HEK293 (cell line): Measurements from ENCODE around the gene DGCR8.

Experiments
- CTCF ChIA-PET: fragments of 350-600 bp; formaldehyde crosslinking; extraction: SDS; loops from one replicate; lab custom pipeline; 2021; ENCODE audit warnings: antibody characterized with exemption; lab: Yijun Ruan, JAX
- POLR2A ChIA-PET: fragments of 300-600 bp; formaldehyde crosslinking; extraction: SDS; loops from one replicate; lab custom pipeline; 2020; ENCODE audit warnings: antibody characterized with exemption, inconsistent platforms; lab: Yijun Ruan, JAX
- H3K27ac ChIP-seq: fragments of 200-500 bp; sonication (Bioruptor generic); 2 replicates; pipeline ENCODE4 v1.5.1; 2014; ENCODE audit warnings: low read depth, low read length, control low read depth, inconsistent platforms; ENCODE audit errors: extremely low read depth
- H3K36me3 ChIP-seq, 2 experiments: fragments of 200-500 bp in 1 of 2; sonication (Bioruptor generic) in 1 of 2; 1 replicate in 1 of 2; 2 replicates in 1 of 2; pipeline ENCODE4 v1.5.1; 2014 to 2017; ENCODE audit warnings: inconsistent platforms in 2 of 2, low read length in 2 of 2; ENCODE audit not compliant: control insufficient read depth in 2 of 2, insufficient read depth in 1 of 2
- H3K4me1 ChIP-seq: fragments of 200-500 bp; sonication (Bioruptor generic); 2 replicates; pipeline ENCODE4 v1.5.1; 2014; ENCODE audit warnings: mild to moderate bottlenecking, low read length, inconsistent platforms; ENCODE audit not compliant: control insufficient read depth, insufficient read depth
- H3K4me3 ChIP-seq: 2 replicates; pipeline ENCODE4 v1.5.1; 2011; ENCODE audit warnings: low read depth, mild to moderate bottlenecking, control low read depth, low read length, moderate library complexity
- H3K9me3 ChIP-seq: fragments of 200-500 bp; sonication (Bioruptor generic); 2 replicates; pipeline ENCODE4 v1.5.1; 2014; ENCODE audit warnings: low read depth, low read length, inconsistent platforms; ENCODE audit not compliant: control insufficient read depth, insufficient read depth
- ATF2 ChIP-seq: fragments of 450-650 bp; formaldehyde crosslinking; IDR thresholded peaks from 2 replicates; pipeline ENCODE4 v1.5.1; 2016; ENCODE audit warnings: missing biosample characterization, missing genetic modification characterization, low read depth
- BCL11B ChIP-seq: fragments of 450-650 bp; formaldehyde crosslinking; IDR thresholded peaks from 2 replicates; pipeline ENCODE4 v1.5.1; 2016; ENCODE audit warnings: low read depth, missing biosample characterization, missing genetic modification characterization
- CTCF ChIP-seq: fragments of 450-650 bp; formaldehyde crosslinking; IDR thresholded peaks from 2 replicates; pipeline ENCODE4 v1.5.1; 2016; ENCODE audit warnings: missing biosample characterization, missing genetic modification characterization
- EGR2 ChIP-seq: fragments of 450-650 bp; formaldehyde crosslinking; IDR thresholded peaks from 2 replicates; pipeline ENCODE4 v1.5.1; 2016; ENCODE audit warnings: low read depth, missing biosample characterization, missing genetic modification characterization
- FEZF1 ChIP-seq: fragments of 450-650 bp; formaldehyde crosslinking; IDR thresholded peaks from 2 replicates; pipeline ENCODE4 v1.5.1; 2016; ENCODE audit warnings: missing biosample characterization, missing genetic modification characterization
- GLIS2 ChIP-seq: fragments of 450-650 bp; formaldehyde crosslinking; IDR thresholded peaks from 2 replicates; pipeline ENCODE4 v1.5.1; 2016; ENCODE audit warnings: missing biosample characterization, missing genetic modification characterization
- IKZF3 ChIP-seq: fragments of 450-650 bp; IDR thresholded peaks from 2 replicates; pipeline ENCODE4 v1.5.0; 2018; ENCODE audit warnings: missing biosample characterization, mild to moderate bottlenecking, missing genetic modification characterization, moderate library complexity
- KLF1 ChIP-seq: fragments of 450-650 bp; formaldehyde crosslinking; IDR thresholded peaks from 2 replicates; pipeline ENCODE4 v1.5.1; 2016; ENCODE audit warnings: missing biosample characterization, missing genetic modification characterization
- PATZ1 ChIP-seq: fragments of 450-650 bp; formaldehyde crosslinking; IDR thresholded peaks from 2 replicates; pipeline ENCODE4 v1.5.1; 2016; ENCODE audit warnings: missing biosample characterization, missing genetic modification characterization
- PRDM6 ChIP-seq: fragments of 450-650 bp; formaldehyde crosslinking; IDR thresholded peaks from 2 replicates; pipeline ENCODE4 v1.5.1; 2017; ENCODE audit warnings: missing biosample characterization, missing genetic modification characterization
- SALL2 ChIP-seq: fragments of 450-650 bp; formaldehyde crosslinking; IDR thresholded peaks from 2 replicates; pipeline ENCODE4 v1.5.0; 2017; ENCODE audit warnings: missing biosample characterization, mild to moderate bottlenecking, missing genetic modification characterization, borderline replicate concordance
- SP2 ChIP-seq: fragments of 450-650 bp; formaldehyde crosslinking; IDR thresholded peaks from 2 replicates; pipeline ENCODE4 v1.5.1; 2016; ENCODE audit warnings: missing biosample characterization, missing genetic modification characterization
- SP3 ChIP-seq: fragments of 450-650 bp; formaldehyde crosslinking; IDR thresholded peaks from 2 replicates; pipeline ENCODE4 v1.5.1; 2016; ENCODE audit warnings: missing biosample characterization, missing genetic modification characterization
- WT1 ChIP-seq: fragments of 450-650 bp; formaldehyde crosslinking; IDR thresholded peaks from 2 replicates; pipeline ENCODE4 v1.5.1; 2016; ENCODE audit warnings: missing biosample characterization, missing genetic modification characterization
- YY2 ChIP-seq: fragments of 450-650 bp; formaldehyde crosslinking; IDR thresholded peaks from 2 replicates; pipeline ENCODE4 v1.5.1; 2016; ENCODE audit warnings: missing biosample characterization, missing genetic modification characterization
- ZBTB10 ChIP-seq: fragments of 450-650 bp; formaldehyde crosslinking; IDR thresholded peaks from 2 replicates; pipeline ENCODE4 v1.5.1; 2016; ENCODE audit warnings: missing biosample characterization, missing genetic modification characterization
- ZFP41 ChIP-seq: fragments of 450-650 bp; formaldehyde crosslinking; IDR thresholded peaks from 2 replicates; pipeline ENCODE4 v1.5.1; 2016; ENCODE audit warnings: missing biosample characterization, missing genetic modification characterization, borderline replicate concordance
- ZNF302 ChIP-seq: fragments of 450-650 bp; formaldehyde crosslinking; IDR thresholded peaks from 2 replicates; pipeline ENCODE4 v1.5.1; 2016; ENCODE audit warnings: missing biosample characterization, missing genetic modification characterization, low read depth
- ZNF335 ChIP-seq: fragments of 450-650 bp; formaldehyde crosslinking; conservative IDR thresholded peaks from 2 replicates; pipeline ENCODE4 v1.5.1; 2016; ENCODE audit warnings: missing biosample characterization, missing genetic modification characterization
- ZNF354C ChIP-seq: fragments of 450-650 bp; formaldehyde crosslinking; IDR thresholded peaks from 2 replicates; pipeline ENCODE4 v1.5.1; 2016; ENCODE audit warnings: missing biosample characterization, missing genetic modification characterization, low read depth, borderline replicate concordance
- ZNF37A ChIP-seq: fragments of 450-650 bp; IDR thresholded peaks from 2 replicates; pipeline ENCODE4 v1.5.1; 2018; ENCODE audit warnings: missing biosample characterization, missing genetic modification characterization
- ZNF514 ChIP-seq: fragments of 450-650 bp; formaldehyde crosslinking; IDR thresholded peaks from 2 replicates; pipeline ENCODE4 v1.5.1; 2016; ENCODE audit warnings: missing biosample characterization, missing genetic modification characterization
- ZNF530 ChIP-seq: fragments of 450-650 bp; formaldehyde crosslinking; IDR thresholded peaks from 2 replicates; pipeline ENCODE4 v1.5.1; 2016; ENCODE audit warnings: low read depth, missing biosample characterization, missing genetic modification characterization
- ZNF645 ChIP-seq: fragments of 450-650 bp; formaldehyde crosslinking; IDR thresholded peaks from 2 replicates; pipeline ENCODE4; 2016; ENCODE audit warnings: missing biosample characterization, missing genetic modification characterization
- ZNF76 ChIP-seq: fragments of 450-650 bp; formaldehyde crosslinking; IDR thresholded peaks from 2 replicates; pipeline ENCODE4; 2016; ENCODE audit warnings: low read depth, missing biosample characterization, missing genetic modification characterization, borderline replicate concordance

Gene DGCR8

GRCh38 chr22:20130731-20131596 is 50.9 kb downstream of the DGCR8 start (continued):
- TF ChIP-seq ZBTB10 (tag by site-specific recombination) (peak; percentile 60; the same call in 1 of the 2 replicates), WT1 (tag by site-specific recombination) (no peak), KLF1 (tag by site-specific recombination) (peak; percentile 73), SP2 (tag by site-specific recombination) (peak; percentile 77), YY2 (tag by site-specific recombination) (no peak), CTCF (no peak), ZNF37A (tag by site-specific recombination) (no peak), SP3 (tag by site-specific recombination) (peak; percentile 80), PATZ1 (tag by site-specific recombination) (peak; percentile 84; the same call in 1 of the 2 replicates), ZNF335 (tag by site-specific recombination) (peak; percentile 81), ZNF302 (tag by site-specific recombination) (no peak), EGR2 (0 out of 2 replicates have a peak, but pooled peaks have one; percentile 20), ZNF514 (tag by site-specific recombination) (no peak), SALL2 (tag by site-specific recombination) (no peak), ATF2 (tag by site-specific recombination) (no peak), ZNF530 (tag by site-specific recombination) (no peak), BCL11B (tag by site-specific recombination) (peak; percentile 30; the same call in 1 of the 2 replicates), GLIS2 (peak; percentile 97)

- no peaks in the 10 kb centered on the region for H3K9me3 ChIP-seq
- CTCF ChIA-PET: no interaction called here
- peaks cover 5% of the 10 kb centered on the region; the same call in 1 of the 2 replicates for H3K4me1 ChIP-seq
- H3K4me3 ChIP-seq: peak within 1 kb of the TSS; percentile 69
- POLR2A ChIA-PET: interaction anchor here (4.9 kb wide), 1 partner anchor 13 kb away, joined by 62 read pairs; the partner anchor contains the start of genes RANBP1 and TRMT2A
- H3K27ac ChIP-seq: peak within 1 kb of the TSS; percentile 82
- H3K36me3 ChIP-seq: peaks cover 0 to 36% of the 10 kb centered on the region in 2 experiments; a peak in 1 of 3 replicates
- TF ChIP-seq ZNF354C: no peak
- no peak for TF ChIP-seq ZNF645 (tag by site-specific recombination)
- TF ChIP-seq PRDM6 (tag by site-specific recombination): no peak
- TF ChIP-seq ZFP41 (tag by site-specific recombination): no peak
- TF ChIP-seq FEZF1 (tag by site-specific recombination): no peak
- TF ChIP-seq ZNF76 (tag by site-specific recombination): no peak
- no peak for TF ChIP-seq IKZF3 (tag by site-specific recombination)
Observed at GRCh38 chr22:20131597-20131858, 51.5 kb downstream of the DGCR8 start, which contains the start of gene ZDHHC8. Gene ZDHHC8 (plus strand): TSS chr22:20131804. CDS start chr22:20131948, 144 bp downstream.
